ENCODE measurements around the gene CHST15. TPM values are rescaled to one million over a fixed set of nuclear protein-coding genes. Genes with fewer than 3 reads are reported as not detected.
A peak's percentile ranks its signal among the peaks of the same experiment; 100 is the strongest.
"Not testable (repeated sequence)": the region's sequence is repeated elsewhere in the genome, so short reads cannot be mapped to it uniquely, and the experiment has no call there.

CHST15 gene
- total and polyA plus RNA-seq, 4 donors = 4.5 to 43.8 (median 25.0) TPM

DNA sequence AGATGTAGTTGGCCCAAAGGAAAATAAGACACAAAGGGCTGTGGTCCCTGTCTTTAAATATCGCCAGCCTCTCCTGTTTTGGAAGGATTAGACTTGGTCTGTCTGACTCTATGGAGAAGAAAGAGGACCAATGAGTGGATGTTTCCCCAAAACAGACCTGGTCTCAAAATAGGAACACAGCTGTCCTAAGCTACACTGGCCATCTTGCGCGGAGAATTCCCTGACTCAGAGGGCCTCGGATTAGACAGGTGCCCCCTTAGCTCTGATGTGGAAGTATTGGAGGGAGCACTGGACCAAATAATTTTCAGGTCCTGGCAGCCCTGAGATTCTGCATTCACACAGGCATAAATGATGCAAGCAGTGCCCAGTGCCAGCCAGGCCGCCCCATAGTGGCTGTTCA lies 56.1 kb downstream of the CHST15 start:
- WGBS, 2 donors = 95 to 97% methylated on average over 5 of the region's 5 CpGs
- ATAC-seq (ENCODE audit: low FRiP score) = no peak
- no peak overlapping the region for H3K27ac ChIP-seq (ENCODE audit: low read depth in 1 of 2, low read length in 2 of 2)

DNA sequence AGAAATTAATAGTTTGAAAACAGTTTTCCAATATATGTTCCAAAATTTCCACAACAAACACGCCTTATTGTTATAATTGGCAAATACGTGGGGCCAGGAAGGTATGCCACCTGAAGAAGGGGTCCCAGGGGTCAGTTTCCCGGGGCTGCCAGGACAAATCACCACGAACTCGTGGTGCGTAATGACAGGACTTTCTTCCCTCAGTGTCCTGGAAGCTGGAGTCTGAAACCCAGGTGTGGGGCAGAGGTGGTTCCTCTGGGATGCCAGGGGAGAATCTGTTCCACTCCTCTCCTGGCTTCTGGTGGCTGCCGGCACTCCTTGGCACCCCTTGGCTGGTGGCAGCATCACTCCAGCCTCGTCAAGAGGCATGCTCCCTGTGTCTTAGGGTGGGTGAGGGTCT lies 56.7 kb downstream of the CHST15 start:
- no peaks in the 10 kb centered on the region for H3K4me1 ChIP-seq (ENCODE audit: control insufficient read depth in 1 of 2, insufficient read depth in 2 of 2, low read length in 2 of 2)
- H3K27ac ChIP-seq (ENCODE audit: low read depth in 1 of 2, low read length in 2 of 2) = no peak overlapping the region
- H3K27me3 ChIP-seq (ENCODE audit: control insufficient read depth in 1 of 2, insufficient read depth in 2 of 2, low read length in 1 of 2) = no peaks in the 10 kb centered on the region
- WGBS, 2 donors = 95 to 97% methylated on average over 8 of the region's 8 CpGs
- no peak for DNase-seq
- ATAC-seq (ENCODE audit: low FRiP score) = no peak
- no peak overlapping the region for H3K4me3 ChIP-seq (ENCODE audit: low read length in 2 of 2)
- H3K36me3 ChIP-seq (ENCODE audit: control insufficient read depth in 1 of 2, insufficient read depth in 2 of 2, low read length in 1 of 2) = no peaks in the 10 kb centered on the region
- H3K9me3 ChIP-seq (ENCODE audit: control insufficient read depth, low read length) = no peaks in the 10 kb centered on the region
- intact Hi-C loops (cut with DNase I) = no loop called here

More for the DNA sequence above, 56.1 kb downstream of the CHST15 start:
- Histone ChIP-seq H3K27me3 (ENCODE audit: control insufficient read depth in 1 of 2, insufficient read depth in 2 of 2, low read length in 1 of 2) (no peaks in the 10 kb centered on the region), H3K9me3 (ENCODE audit: control insufficient read depth, low read length) (no peaks in the 10 kb centered on the region), H3K36me3 (ENCODE audit: control insufficient read depth in 1 of 2, insufficient read depth in 2 of 2, low read length in 1 of 2) (no peaks in the 10 kb centered on the region), H3K4me3 (ENCODE audit: low read length in 2 of 2) (no peak overlapping the region), H3K4me1 (ENCODE audit: control insufficient read depth in 1 of 2, insufficient read depth in 2 of 2, low read length in 2 of 2) (no peaks in the 10 kb centered on the region)
- DNase-seq = no peak
- intact Hi-C loops (cut with DNase I) = no loop called here

DNA sequence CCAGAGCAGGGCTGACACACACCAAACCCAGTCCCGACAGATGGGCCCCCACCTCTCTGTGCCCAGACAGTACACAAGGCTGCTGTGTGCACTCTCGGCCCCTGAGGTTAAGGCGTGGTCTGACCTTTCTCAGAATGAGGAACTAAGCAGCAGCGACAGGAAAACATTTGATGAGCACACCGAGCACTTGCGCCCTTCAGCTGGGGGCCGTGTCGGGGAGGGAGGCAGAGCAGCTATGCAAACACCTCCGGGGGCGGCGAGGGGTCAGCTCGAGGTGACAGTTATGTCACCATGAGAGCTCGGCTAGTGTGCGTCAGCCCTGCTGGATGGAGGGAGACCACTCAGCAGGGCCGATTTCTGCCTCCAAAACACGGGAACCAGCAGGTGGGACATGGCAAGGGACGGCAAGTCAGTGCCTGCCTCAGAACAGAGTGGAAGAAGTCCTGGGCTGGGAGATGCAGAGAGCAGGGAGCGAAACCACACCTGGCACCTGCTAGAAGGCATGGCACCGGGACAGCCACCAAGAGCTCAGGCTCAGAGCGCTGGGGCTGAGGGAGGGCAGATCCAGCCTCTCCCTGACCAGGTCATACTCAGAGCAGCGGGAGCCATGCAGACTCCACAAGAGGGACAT lies 57.4 kb downstream of the CHST15 start:
- no peak overlapping the region for H3K27ac ChIP-seq (ENCODE audit: low read depth in 1 of 2, low read length in 2 of 2)
- no peaks in the 10 kb centered on the region for H3K9me3 ChIP-seq (ENCODE audit: control insufficient read depth, low read length)
- ATAC-seq (ENCODE audit: low FRiP score) = peak; percentile 31
- DNase-seq = peak; percentile 72 to 81
- no peak overlapping the region for H3K4me3 ChIP-seq (ENCODE audit: low read length in 2 of 2)
- H3K36me3 ChIP-seq (ENCODE audit: control insufficient read depth in 1 of 2, insufficient read depth in 2 of 2, low read length in 1 of 2) = no peaks in the 10 kb centered on the region
- H3K4me1 ChIP-seq (ENCODE audit: control insufficient read depth in 1 of 2, insufficient read depth in 2 of 2, low read length in 2 of 2) = no peaks in the 10 kb centered on the region
- no peaks in the 10 kb centered on the region for H3K27me3 ChIP-seq (ENCODE audit: control insufficient read depth in 1 of 2, insufficient read depth in 2 of 2, low read length in 1 of 2)
- intact Hi-C loops (cut with DNase I) = no loop called here
- 84 to 86% methylated on average over 21 of the region's 21 CpGs for WGBS, 2 donors

DNA sequence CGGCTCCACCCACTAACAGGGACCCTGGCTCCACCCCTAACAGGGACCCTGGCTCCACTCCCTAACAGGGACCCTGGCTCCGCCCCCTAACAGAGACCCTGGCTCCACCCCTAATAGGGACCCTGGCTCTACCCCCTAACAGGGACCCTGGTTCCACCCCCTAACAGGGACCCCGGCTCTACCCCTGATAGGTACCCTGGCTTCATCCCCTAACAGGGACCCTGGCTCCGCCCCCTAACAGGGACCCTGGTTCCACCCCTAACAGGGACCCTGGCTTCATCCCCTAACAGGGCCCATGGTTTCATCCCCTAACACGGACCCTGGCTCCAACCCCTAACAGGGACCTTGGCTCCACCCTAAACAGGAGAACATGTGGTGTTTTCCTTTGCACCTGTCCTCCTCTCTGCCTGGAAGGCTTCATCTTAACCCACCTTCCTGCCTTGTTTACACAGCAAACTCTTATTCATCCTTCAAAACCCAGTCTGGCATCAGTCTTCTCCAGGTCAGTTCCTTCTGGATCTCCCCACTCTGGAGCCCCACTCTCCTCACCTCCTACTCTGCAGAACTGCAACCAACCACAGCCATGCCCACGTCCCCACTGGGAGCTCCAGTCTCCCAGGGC lies 58.0 kb downstream of the CHST15 start:
- 96 to 97% methylated on average over 6 of the region's 6 CpGs for WGBS, 2 donors
- Histone ChIP-seq H3K4me3 (ENCODE audit: low read length in 2 of 2) (no peak overlapping the region), H3K4me1 (ENCODE audit: control insufficient read depth in 1 of 2, insufficient read depth in 2 of 2, low read length in 2 of 2) (no peaks in the 10 kb centered on the region), H3K36me3 (ENCODE audit: control insufficient read depth in 1 of 2, insufficient read depth in 2 of 2, low read length in 1 of 2) (no peaks in the 10 kb centered on the region), H3K27ac (ENCODE audit: low read depth in 1 of 2, low read length in 2 of 2) (no peak overlapping the region), H3K27me3 (ENCODE audit: control insufficient read depth in 1 of 2, insufficient read depth in 2 of 2, low read length in 1 of 2) (no peaks in the 10 kb centered on the region), H3K9me3 (ENCODE audit: control insufficient read depth, low read length) (no peaks in the 10 kb centered on the region)
- no peak for ATAC-seq (ENCODE audit: low FRiP score)
- DNase-seq = peak in 1 of 2 donors; percentile 17
- intact Hi-C loops (cut with DNase I) = no loop called here

DNA sequence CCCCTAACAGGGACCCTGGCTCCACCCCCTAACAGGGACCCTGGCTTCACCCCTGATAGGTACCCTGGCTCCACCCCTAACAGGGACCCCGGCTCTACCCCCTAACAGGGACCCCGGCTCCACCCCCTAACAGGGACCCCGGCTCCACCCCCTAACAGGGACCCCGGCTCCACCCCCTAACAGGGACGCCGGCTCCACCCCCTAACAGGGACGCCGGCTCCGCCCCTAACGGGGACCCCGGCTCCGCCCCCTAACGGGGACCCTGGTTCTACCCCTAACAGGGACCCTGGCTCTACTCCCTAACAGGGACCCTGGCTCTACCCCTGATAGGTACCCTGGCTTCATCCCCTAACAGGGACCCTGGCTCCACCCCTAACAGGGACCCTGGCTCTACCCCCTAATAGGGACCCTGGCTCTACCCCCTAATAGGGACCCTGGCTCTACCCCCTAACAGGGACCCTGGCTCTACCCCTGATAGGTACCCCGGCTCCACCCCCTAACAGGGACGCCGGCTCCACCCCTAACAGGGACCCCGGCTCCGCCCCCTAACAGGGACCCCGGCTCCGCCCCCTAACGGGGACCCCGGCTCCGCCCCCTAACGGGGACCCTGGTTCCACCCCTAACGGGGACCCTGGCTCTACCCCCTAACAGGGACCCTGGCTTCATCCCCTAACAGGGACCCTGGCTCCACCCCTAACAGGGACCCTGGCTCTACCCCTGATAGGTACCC lies 58.7 kb downstream of the CHST15 start:
- intact Hi-C loops (cut with DNase I); H3K9me3 ChIP-seq (ENCODE audit: control insufficient read depth, low read length); H3K27ac ChIP-seq (ENCODE audit: low read depth in 1 of 2, low read length in 2 of 2); H3K4me1 ChIP-seq (ENCODE audit: control insufficient read depth in 1 of 2, insufficient read depth in 2 of 2, low read length in 2 of 2); ATAC-seq (ENCODE audit: low FRiP score); H3K4me3 ChIP-seq (ENCODE audit: low read length in 2 of 2); H3K36me3 ChIP-seq (ENCODE audit: control insufficient read depth in 1 of 2, insufficient read depth in 2 of 2, low read length in 1 of 2); H3K27me3 ChIP-seq (ENCODE audit: control insufficient read depth in 1 of 2, insufficient read depth in 2 of 2, low read length in 1 of 2): not testable (repeated sequence)
- WGBS, 2 donors = 74 to 86% methylated on average over 11 to 25 of the region's 25 CpGs
- DNase-seq = peak; percentile 29 to 69

DNA sequence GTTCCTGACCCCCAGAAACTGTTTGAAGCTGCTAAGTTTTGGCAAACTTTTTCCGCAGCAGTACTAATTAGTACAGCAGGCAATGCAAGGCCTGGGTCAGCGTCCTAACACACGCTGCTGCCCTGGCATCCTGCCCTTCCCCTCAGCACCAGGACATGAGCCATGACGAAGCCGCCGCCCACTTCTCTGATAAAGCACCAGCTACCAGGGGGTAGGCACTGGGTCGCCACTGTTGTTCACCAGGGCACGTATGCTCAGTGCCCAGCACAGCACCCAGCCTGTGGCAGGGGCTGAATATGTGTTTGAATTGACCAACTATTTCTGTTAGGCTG lies 59.5 kb downstream of the CHST15 start:
- no peaks in the 10 kb centered on the region for H3K9me3 ChIP-seq (ENCODE audit: control insufficient read depth, low read length)
- no peaks in the 10 kb centered on the region for H3K4me1 ChIP-seq (ENCODE audit: control insufficient read depth in 1 of 2, insufficient read depth in 2 of 2, low read length in 2 of 2)
- no peaks in the 10 kb centered on the region for H3K27me3 ChIP-seq (ENCODE audit: control insufficient read depth in 1 of 2, insufficient read depth in 2 of 2, low read length in 1 of 2)
- no peak overlapping the region for H3K4me3 ChIP-seq (ENCODE audit: low read length in 2 of 2)
- ATAC-seq (ENCODE audit: low FRiP score) = no peak
- no peak overlapping the region for H3K27ac ChIP-seq (ENCODE audit: low read depth in 1 of 2, low read length in 2 of 2)
- peak in 1 of 2 donors; percentile 84 for DNase-seq
- intact Hi-C loops (cut with DNase I) = no loop called here
- no peaks in the 10 kb centered on the region for H3K36me3 ChIP-seq (ENCODE audit: control insufficient read depth in 1 of 2, insufficient read depth in 2 of 2, low read length in 1 of 2)
- 22 to 30% methylated on average over 8 of the region's 8 CpGs for WGBS, 2 donors

DNA sequence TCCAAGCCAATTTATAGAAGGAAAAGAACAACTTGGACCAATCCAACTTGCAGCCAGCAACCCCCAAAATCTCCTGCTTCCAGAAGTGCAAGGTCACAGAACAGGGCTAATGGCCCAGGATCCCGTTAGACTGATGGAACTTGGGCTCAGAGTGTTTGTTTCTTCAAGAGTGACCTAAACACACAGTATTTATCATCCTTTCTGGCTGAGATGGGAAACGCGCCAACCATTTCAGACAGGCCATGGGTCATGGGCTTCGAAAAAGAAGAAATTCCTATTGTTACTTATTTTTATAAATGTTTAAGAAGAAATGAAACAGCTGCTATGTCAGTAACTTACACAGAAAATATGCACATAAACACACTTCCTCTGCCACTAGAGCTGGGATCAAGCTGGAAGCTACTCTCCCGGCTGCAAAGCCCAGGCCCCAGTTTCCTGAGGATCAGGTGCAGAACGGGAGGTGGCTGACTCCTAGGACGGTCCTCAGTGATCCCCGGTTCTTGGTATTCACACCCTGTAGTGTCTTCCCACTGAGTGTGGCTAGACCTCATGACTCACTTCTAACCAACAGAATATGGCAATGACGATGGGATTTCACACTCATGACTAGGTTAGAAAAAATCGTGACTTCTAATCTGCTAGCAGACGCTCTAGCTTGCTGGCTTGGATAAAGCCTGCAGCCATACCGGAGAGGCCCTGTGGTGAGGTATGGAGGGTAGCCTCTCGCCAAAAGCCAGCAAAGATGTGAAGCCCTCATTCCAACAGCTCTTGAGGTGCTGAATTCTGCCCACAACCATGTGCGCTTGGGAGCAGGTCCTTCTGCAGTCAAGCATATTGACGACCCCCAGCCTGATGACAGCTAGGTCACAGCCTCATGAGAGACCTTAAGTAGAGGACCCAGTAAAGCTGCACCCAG lies 60.2 kb downstream of the CHST15 start:
- Histone ChIP-seq H3K27ac (ENCODE audit: low read depth in 1 of 2, low read length in 2 of 2) (no peak overlapping the region), H3K4me1 (ENCODE audit: control insufficient read depth in 1 of 2, insufficient read depth in 2 of 2, low read length in 2 of 2) (no peaks in the 10 kb centered on the region), H3K9me3 (ENCODE audit: control insufficient read depth, low read length) (no peaks in the 10 kb centered on the region), H3K4me3 (ENCODE audit: low read length in 2 of 2) (no peak overlapping the region), H3K36me3 (ENCODE audit: control insufficient read depth in 1 of 2, insufficient read depth in 2 of 2, low read length in 1 of 2) (no peaks in the 10 kb centered on the region), H3K27me3 (ENCODE audit: control insufficient read depth in 1 of 2, insufficient read depth in 2 of 2, low read length in 1 of 2) (no peaks in the 10 kb centered on the region)
- ATAC-seq (ENCODE audit: low FRiP score) = no peak
- WGBS, 2 donors = 51 to 54% methylated on average over 15 of the region's 15 CpGs
- peak; percentile 27 to 57 for DNase-seq
- intact Hi-C loops (cut with DNase I) = no loop called here

DNA sequence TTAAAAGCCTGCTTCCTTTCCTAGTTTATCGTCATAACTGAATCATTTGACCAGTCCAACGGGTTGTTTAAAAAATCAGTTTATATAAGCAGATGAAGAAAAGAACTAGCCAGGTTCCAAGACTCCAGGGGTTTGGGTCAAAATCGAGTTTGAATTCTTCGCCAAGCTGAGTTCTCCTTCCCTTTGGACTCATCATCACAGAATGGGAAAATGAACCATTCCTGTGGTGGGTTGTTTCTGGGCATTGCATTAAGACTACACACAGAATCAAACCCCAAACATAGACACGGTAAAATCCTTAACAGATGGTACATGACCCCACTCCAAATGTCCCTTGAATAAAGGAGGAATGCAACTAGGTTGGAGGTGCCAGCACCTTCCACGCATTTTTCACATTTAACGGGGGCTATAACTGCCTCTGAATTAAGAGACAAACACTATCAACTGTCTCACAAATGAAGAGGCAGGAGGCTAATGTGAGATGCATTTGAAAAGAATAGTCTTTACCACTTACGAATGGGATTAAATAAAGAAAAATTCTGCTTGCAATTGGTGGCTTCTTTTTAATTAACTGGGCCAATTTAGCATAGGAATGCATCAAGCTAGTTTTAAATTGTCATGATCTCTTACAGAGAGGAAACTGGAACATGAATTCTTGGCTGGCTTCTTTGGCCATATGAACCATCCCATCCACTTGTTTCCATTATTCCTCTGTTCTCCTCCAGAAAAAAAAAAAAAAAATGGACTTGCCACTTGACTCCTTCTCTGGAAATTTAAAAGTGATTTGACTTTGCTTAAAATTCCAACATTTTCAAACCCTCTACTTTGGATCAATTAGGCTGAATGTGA lies 61.1 kb downstream of the CHST15 start:
- no peak overlapping the region for H3K27ac ChIP-seq (ENCODE audit: low read depth in 1 of 2, low read length in 2 of 2)
- intact Hi-C loops (cut with DNase I) = no loop called here
- H3K4me3 ChIP-seq (ENCODE audit: low read length in 2 of 2) = no peak overlapping the region
- H3K36me3 ChIP-seq (ENCODE audit: control insufficient read depth in 1 of 2, insufficient read depth in 2 of 2, low read length in 1 of 2) = no peaks in the 10 kb centered on the region
- DNase-seq (no peak), ATAC-seq (ENCODE audit: low FRiP score) (no peak)
- H3K4me1 ChIP-seq (ENCODE audit: control insufficient read depth in 1 of 2, insufficient read depth in 2 of 2, low read length in 2 of 2) = no peaks in the 10 kb centered on the region
- no peaks in the 10 kb centered on the region for H3K27me3 ChIP-seq (ENCODE audit: control insufficient read depth in 1 of 2, insufficient read depth in 2 of 2, low read length in 1 of 2)
- no peaks in the 10 kb centered on the region for H3K9me3 ChIP-seq (ENCODE audit: control insufficient read depth, low read length)
- WGBS, 2 donors = 84 to 86% methylated on average over 8 of the region's 8 CpGs
